ENCODE measurements around the gene TTC23. TPM values are rescaled to one million over a fixed set of nuclear protein-coding genes. Genes with fewer than 3 reads are reported as not detected.

Gene TTC23
- total and polyA plus RNA-seq, 9 of the 15 experiments (the other 6 are each of a cell fraction or from before 2014, with no cell fraction given), result 0.41 to 4.5 (median 2.5) TPM

DNA sequence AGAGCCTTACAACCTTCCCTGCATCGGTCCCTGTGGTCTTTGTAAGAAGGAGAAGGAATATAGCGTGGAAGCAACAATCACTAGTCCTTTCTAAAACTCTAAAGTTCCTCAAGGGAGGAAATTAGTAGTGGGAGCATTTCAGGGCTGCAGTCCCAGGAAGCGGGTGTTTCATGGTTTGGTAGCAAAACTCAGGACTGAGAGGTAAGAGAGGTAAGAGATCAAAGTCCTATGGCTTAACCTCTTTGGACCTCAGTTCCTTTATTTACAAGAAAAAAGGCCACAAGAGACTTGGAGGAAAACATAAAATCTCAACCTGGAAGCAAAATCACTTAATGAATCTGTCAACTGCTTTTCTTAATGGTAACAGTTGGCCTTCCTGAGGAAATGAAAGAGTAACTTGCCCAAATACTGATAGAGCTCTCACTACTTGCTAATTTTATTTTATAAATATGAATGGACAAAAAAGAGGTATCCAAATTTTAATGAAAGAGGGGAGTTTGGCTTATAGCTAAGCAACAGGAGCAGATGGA lies 16.2 kb upstream of the TTC23 start:
- no peaks in the 10 kb centered on the region for H3K79me2 ChIP-seq (ENCODE audit: control insufficient read depth, insufficient read depth, low read length)
- no peak overlapping the region for H2AFZ ChIP-seq (ENCODE audit: low read depth, low read length)
- H3K9me3 ChIP-seq (replicated peaks; ENCODE audit: control insufficient read depth, insufficient read depth, low read depth, low read length), result no peaks in the 10 kb centered on the region
- no peak overlapping the region for H3K9ac ChIP-seq (ENCODE audit: insufficient read depth in 1 of 2, low read depth in 2 of 2, low read length in 2 of 2)
- H3K9me1 ChIP-seq (ENCODE audit: control insufficient read depth, insufficient read depth, low read length), result no peaks in the 10 kb centered on the region
- no peaks in the 10 kb centered on the region for H3K27me3 ChIP-seq (ENCODE audit: control insufficient read depth in 2 of 2, insufficient read depth in 2 of 2, low read length in 2 of 2)
- no peaks in the 10 kb centered on the region for H3K4me1 ChIP-seq (replicated peaks in 1 of 2; ENCODE audit: control insufficient read depth in 2 of 2, insufficient read depth in 2 of 2, low read length in 2 of 2)
- in situ Hi-C loops (cut with MboI), result no loop called here
- intact Hi-C loops (cut with micrococcal nuclease), result no loop called here
- H3K4me3 ChIP-seq, result no peak overlapping the region
- BruUV-seq (replicated peaks), result no TSS peak
- no peak for FAIRE-seq
- no peak overlapping the region for H3K27ac ChIP-seq (ENCODE audit: extremely low read depth, low read depth, low read length)
- H4K20me1 ChIP-seq (replicated peaks; ENCODE audit: control insufficient read depth, insufficient read depth, low read length), result no peaks in the 10 kb centered on the region
- CTCF ChIA-PET (ENCODE audit: low intra/inter-chr PET ratio), result no interaction called here
- no peak overlapping the region for H3K4me2 ChIP-seq (ENCODE audit: insufficient read depth, low read length)
- ATAC-seq, result no peak
- WGBS (ENCODE audit: insufficient coverage, low coverage, missing lambda C conversion rate), result 2% methylated on average over 3 of the region's 3 CpGs
- TF ChIP-seq E2F5 (CRISPR knock-in tag; IDR thresholded peaks at IDR 0.05) (no peak), LCOR (CRISPR knock-in tag; IDR thresholded peaks at IDR 0.05) (no peak), ZNF507 (tag; conservative IDR thresholded peaks at IDR 0.05) (no peak), TGIF2 (CRISPR knock-in tag; IDR thresholded peaks at IDR 0.05) (no peak), SIX5 (IDR thresholded peaks at IDR 0.05; ENCODE audit: borderline replicate concordance in 1 of 2, insufficient read depth in 1 of 2, low read depth in 1 of 2, low read length in 2 of 2) (no peak), HDAC2 (IDR thresholded peaks at IDR 0.05) (no peak), ZNF668 (CRISPR knock-in tag; IDR thresholded peaks at IDR 0.05) (no peak), THRA (IDR thresholded peaks at IDR 0.05) (no peak), HMG20A (CRISPR knock-in tag; conservative IDR thresholded peaks at IDR 0.05) (no peak), L3MBTL2 (IDR thresholded peaks at IDR 0.05) (no peak)
- TF ChIP-seq, protein P1, sequence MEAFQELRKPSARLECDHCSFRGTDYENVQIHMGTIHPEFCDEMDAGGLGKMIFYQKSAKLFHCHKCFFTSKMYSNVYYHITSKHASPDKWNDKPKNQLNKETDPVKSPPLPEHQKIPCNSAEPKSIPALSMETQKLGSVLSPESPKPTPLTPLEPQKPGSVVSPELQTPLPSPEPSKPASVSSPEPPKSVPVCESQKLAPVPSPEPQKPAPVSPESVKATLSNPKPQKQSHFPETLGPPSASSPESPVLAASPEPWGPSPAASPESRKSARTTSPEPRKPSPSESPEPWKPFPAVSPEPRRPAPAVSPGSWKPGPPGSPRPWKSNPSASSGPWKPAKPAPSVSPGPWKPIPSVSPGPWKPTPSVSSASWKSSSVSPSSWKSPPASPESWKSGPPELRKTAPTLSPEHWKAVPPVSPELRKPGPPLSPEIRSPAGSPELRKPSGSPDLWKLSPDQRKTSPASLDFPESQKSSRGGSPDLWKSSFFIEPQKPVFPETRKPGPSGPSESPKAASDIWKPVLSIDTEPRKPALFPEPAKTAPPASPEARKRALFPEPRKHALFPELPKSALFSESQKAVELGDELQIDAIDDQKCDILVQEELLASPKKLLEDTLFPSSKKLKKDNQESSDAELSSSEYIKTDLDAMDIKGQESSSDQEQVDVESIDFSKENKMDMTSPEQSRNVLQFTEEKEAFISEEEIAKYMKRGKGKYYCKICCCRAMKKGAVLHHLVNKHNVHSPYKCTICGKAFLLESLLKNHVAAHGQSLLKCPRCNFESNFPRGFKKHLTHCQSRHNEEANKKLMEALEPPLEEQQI (IDR thresholded peaks at IDR 0.05), result no peak
- DNase-seq (ENCODE audit: extremely low read depth in 1 of 4, low spot score in 3 of 4), result no peak
- POLR2A ChIA-PET, result no interaction called here
- H3K36me3 ChIP-seq (ENCODE audit: control insufficient read depth, insufficient read depth, low read length), result no peaks in the 10 kb centered on the region

All from K562 (cell line).